ENCODE data around the gene PCP4.

- TF ChIP-seq CTCF (IDR thresholded peaks at IDR 0.05; ENCODE audit: borderline replicate concordance, extremely low read depth, low read length, poor library complexity, severe bottlenecking) (no peak), EZH2 (IDR thresholded peaks at IDR 0.05; ENCODE audit: borderline replicate concordance, low read depth, low read length, severe bottlenecking) (no peak)
Measured at GRCh38 chr21:39863111-39863510, 4.1 kb upstream of the PCP4 start.

All from DND-41 (cell line).